Right lung (tissue), 5 donors: ENCODE results near the gene ECHDC1. TPM values are rescaled to one million over a fixed set of nuclear protein-coding genes. Genes with fewer than 3 reads are reported as not detected.
A peak's percentile ranks its signal among the peaks of the same experiment; 100 is the strongest.
"Not testable (repeated sequence)": the region's sequence is repeated elsewhere in the genome, so short reads cannot be mapped to it uniquely, and the experiment has no call there.

Source experiments
- DNase-seq, 2 donors: peaks; one replicate each; pipeline ENCODE4 v3.0.0-alpha.2; 2013
- polyA plus RNA-seq, 5 donors: library from polyadenylated mRNA; unstranded; fragments of 120-200 nt; gene quantifications; one replicate each; pipeline versions ENCODE4 v1.2.1 to v1.2.3, GENCODE V29; 2013; ENCODE audit warnings: inconsistent platforms in 1 of 5, low replicate concordance in 1 of 5; ENCODE audit not compliant: insufficient read length in 5 of 5, insufficient read depth in 1 of 5

Gene ECHDC1
- polyA plus RNA-seq, 5 donors, result 64.0 to 94.6 (median 80.2) TPM

DNA sequence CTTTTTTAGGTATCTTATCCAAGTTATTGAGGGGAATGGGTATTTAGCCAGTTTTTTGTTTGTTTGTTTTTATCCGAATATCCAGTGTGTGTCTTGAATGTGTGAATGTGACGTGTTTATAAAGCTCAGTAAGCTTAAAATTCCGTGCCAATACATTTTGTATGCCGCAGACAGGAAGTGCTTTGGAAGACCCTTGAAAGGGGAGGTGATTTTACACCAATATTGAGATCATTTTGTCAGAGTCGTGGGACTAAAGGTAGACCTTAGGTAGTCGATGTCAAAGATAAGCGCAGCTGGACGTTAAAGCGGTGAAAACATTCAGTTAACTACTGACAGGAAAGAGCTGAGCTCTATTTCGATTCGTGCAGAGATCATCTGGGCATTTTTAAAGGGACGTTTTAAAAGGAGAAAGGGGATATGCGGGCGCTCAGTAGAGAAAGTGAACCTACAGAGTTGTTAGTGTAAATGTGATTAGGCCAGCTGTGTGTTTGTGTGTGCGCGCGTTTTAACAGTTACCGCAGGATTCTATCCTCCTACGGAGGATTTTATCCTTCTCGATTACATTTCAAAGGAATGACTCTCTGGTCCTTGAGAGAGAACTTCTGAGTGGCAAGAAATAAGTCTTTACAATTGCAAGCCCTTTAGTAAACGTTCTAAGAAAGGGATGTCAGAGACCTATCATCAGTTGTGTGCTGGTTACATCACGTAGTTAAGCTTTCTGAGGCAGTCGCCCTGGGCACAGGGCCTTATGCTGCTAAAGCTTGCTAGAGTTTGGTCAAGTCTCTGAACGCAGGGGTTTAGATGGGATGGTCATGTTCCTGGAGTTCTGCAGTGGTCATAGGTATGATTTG lies 625 bp upstream of the ECHDC1 start:
- peak; percentile 32 to 36 for DNase-seq

DNA sequence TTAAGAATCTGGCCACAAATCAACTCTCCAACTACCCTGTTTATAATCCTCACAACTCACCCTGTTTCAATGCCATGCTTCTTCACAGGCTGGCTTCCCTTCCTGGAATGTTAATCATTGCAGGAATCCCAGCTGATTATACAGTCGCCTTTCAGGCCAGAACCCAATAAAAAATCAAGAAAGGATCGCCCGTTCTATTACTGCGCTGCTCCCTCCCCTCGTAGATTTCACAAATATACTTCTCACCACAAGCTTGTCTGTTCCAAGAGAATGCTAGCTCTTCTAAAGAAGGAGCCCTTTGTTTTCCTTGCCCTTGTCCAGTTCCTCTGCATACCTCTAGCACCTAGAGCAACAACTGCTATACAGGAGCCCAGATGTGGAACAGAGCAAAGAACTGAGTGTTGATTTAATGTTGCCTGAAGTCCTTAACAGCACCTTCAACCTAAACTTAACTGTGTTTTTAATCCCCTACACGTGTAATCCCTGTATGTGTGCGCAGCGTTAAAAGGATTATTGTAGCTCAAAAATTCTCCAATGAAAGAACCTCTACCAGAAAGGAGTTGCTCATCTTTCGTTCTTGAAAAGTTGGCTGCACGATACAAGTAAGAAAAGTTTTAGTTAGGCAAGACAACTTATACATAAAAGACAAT lies 988 bp downstream of the ECHDC1 start:
- DNase-seq, result peak in 1 of 2 donors; percentile 9

DNA sequence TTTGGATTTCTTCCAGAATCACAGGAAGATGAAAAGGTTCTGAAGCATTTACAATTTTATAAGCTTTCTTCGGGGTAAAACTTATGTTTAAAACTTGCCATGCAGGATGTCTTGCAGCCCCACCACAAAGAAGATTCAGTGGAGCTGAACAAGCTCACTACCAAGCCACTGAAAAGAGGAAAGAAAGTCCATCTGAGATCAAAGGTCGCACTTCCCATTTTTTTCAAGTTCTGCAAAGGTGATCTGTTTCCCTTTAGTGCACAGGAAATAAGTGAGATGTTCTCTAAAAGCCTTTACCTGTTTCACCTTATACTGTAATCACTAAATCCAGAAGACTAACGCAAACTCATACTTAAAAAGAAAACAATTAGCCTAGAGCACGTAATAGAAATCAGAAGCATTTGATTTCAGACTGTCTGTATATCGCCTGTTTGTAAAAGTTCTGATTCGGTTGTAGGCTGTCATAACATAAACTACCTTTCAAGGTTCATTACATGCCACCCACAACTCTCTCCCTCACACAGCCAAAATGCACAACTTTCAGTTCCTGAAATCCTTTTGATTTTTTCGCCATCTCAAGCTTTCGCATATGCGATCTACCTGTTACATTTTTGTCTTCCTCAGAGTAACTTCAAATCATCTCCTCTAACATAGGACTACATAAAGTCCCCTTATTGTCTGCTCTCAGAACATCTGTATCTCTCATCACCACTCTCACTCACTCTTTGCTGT lies 1.8 kb downstream of the ECHDC1 start:
- no peak for DNase-seq

DNA sequence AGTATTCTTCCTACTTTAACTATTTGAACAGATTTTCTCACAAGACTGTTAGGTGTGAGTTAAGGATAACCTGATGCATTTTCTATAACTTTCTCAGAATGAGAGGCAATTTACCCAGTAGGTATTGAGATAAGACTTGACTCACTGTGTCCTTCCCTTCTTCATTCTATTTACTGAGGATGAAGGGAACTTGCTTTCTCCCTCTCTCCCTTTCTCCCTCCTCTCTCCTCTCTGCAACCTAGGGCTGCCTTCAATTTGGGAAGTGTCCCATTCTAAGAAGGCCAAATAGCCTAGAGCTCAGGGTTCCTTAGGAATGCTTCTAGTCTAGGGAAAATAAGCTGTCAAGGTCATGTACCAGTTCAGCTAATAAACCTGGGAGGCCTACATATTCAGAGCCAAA lies 3.2 kb downstream of the ECHDC1 start:
- DNase-seq, result no peak

DNA sequence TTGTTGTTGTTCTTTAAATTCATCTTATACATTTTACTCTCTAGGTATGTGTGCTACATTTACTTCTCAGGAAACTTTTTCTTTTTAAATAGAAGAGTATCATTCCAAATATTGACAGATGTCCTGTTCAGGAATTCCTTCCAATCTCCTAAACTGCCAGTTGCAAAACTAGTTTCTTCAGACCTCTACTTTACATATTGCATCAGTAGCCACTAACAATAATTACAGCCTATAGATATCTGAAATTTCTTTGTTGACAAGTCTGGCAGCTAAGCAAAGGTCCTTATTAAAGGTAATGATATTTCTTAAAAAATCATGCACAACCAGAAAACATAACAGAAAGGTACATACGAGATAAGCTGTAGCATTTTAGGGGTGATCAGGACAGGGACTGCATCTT lies 4.5 kb downstream of the ECHDC1 start:
- no peak for DNase-seq

DNA sequence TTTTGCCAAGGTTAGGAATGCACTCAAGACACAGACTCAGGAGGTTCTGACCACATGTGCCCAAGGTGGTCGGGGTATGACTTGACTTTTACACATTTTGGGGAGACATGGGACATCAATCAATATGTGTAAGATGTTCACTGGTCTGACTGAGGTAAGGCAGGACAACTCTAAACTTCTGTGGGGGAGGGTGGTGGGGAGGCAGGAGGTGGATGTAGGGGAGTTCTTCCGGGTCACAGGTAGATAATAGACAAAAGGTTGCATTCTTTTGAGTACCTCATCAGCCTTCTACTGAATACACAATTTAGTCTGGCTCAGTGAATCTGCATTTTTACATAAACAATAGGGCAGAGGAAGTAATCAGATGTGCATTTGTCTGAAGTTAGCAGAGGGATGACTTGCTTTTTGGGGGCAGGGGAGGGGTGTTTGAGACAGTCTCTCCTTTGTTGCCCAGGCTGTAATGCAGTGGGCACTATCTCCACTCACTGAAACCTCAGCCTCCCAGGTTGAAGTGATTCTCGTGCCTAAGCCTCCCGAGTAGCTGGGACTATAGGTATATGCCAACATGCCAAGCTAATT lies 10.9 kb downstream of the ECHDC1 start:
- DNase-seq, result no peak

DNA sequence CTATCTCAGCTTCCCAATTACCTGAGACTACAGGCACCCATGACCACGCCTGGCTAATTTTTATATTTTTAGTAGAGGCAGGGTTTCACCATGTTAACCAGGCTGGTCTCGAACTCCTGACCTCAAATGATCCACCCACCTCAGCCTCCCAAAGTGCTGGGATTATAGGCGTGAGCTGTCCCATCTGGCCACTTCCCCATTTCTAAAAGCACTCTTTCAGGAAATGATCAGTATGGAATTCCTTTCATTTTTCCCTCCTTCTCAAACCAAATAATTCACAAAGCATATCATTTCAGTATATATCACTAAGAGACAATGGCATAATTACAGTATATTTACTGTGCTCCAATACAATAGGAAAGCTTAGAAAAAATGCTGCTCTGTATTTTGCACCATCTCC lies 12.2 kb downstream of the ECHDC1 start:
- not testable (repeated sequence) for DNase-seq

DNA sequence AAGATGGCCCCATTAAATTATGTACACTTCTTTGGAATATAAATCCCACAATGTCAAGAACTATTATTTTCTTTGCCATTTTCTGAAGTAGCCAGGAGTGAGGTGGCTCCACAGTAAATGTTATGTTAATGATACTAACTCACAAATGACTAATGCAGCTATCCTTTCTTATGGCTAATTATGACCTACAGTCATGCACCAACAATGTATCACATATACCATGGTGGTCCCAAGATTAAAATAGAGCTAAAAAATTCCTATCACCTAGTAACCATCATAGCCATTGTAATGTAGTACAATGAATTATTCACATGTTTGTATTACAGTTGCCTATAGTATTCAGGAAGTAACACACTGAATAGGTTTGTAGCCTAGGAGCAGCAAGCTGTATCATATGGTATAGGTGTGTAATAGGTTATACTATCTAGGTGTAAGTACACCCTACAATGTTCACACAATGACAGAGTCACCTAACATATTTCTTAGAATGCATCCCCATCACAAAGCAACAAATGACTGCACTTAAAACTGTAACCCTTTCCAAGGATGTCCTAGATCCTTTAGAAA lies 15.3 kb downstream of the ECHDC1 start:
- DNase-seq, result no peak

DNA sequence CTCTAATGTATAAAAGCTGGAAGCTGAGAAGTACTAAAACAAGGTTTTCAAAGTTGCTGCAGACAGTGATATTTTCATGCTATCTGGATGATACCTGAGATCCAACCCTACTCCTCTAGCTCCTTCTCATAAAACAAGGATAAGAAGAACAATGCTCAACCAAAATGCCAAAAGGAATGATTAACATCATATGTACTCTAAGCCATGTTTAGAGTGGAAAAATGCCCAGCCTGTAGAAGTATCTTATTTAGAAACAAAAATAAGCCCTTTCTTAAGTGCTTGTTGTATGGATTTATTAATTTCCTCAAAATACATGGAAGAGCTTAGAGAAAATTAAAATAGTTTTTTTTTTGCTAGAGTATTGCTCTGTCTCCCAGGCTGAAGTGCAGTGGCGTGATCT lies 23.7 kb downstream of the ECHDC1 start:
- DNase-seq, result no peak

DNA sequence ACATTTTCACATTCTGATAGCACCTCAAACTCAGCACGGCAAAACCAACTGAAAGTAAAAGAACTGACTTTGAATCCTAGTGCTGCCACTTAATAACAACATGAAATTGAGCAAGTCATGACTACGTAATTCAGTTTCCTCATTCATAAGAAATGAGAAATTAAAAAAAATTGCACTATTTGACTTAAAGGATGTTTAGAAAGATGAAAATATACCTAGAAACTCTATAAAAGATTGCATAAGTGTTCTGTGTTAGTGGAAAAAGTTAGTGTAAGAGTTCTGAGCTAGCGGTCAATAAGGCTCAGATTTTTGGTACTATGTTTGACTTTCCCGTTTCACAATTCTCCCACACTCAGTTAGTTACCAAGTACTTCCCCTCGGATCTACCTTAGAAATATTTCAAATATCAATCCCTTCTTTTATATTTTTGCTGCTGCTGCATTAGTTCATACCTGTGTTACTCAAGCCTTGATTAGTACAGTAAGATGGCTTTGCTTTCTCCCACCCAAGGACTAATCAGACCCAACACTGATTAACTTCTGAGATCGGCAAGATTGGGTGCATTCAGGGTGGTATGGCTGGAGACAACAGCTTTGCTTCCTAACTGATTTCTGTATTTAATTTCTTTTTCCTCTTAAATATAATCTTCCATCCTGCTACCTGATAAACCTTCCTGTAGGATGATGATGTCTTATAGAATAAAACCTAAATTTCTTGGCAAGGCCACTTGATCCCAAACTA lies 25.9 kb downstream of the ECHDC1 start:
- DNase-seq, result no peak

DNA sequence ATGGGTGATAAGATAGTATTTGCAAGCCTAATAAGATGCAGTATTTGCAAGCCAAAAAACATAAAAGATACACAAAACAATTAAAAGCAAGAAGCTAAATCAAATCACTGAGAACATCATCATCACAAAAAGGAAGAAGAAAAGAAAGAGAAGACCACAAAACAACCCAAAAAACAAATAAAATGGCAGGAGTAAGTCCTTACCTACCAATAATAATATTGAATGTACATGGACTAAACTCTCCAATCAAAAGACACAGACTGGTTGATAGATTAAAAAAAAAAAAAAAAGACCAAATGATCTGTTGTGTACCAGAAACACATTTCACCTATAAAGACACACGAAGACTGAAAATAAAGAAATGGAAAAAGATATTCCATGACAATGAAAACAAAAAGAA lies 37.7 kb downstream of the ECHDC1 start:
- DNase-seq, result no peak

DNA sequence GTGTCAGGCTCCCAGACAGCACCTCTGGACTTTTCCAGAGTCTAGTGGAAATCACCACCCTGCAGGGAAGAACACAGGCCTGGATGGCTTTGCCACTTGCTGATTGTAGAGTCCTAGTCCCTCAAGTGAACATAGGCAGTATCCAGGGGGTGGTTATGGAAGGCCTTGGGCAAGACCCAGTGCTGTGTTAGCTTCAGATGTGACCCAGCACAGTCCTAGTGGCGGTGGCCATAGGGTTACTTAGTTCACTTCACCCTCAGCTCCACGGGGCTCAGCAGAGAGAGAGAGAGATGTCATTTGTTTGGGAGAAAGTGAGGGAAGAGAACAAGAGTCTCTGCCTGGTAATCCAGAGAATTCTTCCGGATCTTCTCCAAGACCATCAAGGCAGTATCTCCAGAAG lies 39.5 kb downstream of the ECHDC1 start:
- DNase-seq, result no peak

DNA sequence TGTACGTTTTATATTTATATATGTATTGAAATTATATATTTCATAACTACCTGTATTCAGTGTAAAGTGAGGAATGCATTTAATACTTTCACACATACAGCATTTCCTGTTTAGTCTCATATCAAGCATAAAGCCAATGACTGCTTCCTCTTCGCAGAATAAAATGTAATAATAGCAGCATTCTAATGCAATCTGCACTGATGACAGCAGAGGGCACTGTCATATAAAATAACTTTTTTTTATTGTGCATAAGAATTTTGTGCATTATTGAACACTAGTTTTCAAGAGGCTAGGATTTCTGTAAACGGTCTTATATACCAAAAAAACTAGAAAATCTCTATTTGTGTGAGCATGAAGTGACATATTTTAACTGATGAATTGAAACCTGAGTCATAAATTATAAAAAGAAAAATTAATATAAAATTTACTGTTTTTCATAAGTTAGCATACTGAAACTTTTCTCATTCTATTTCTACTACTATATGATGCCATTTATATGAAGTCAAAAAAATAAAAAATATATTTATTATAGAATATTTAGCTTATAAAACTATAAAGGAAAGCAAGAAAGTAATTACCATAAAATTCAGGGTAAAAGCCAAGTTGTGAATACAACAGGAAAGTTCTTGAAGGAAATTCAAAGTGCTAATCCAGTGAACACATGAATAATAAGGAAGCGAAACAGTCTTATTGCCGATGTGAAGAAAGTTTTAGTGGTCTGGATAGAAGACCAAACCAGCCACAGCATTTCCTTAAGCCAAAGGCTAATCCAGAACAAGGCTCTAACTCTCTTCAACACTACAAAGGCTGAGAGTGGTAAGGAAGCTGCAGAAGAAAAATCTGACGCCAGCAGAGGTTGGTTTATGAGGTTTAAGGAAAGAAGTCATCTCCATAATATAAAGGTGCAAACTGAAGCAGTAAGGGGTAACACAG lies 40.4 kb downstream of the ECHDC1 start:
- peak; percentile 35 to 57 for DNase-seq

DNA sequence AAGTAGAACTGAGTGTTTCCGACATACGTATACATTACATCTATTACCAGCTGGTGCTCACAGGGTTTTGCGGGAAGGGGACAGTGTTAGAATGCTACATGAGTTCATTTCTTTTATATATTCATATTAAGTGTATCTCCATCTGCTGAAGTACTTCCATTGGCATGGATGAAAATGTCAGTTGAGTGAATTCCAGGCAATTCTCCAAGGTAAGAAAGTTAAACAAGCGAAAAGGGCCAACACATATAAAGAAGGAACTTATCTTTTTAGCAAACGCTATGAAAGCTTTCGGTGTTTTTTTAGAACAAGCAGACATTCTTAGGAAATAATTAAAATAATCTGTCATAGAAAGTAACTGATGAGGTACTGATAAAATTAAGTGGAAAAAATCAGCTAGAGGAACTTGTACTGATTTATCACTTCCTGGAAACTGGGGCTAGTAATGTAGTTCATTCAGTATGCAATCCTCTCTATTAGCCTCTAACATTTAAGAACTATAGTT lies 42.2 kb downstream of the ECHDC1 start:
- DNase-seq, result peak; percentile 15 to 17

DNA sequence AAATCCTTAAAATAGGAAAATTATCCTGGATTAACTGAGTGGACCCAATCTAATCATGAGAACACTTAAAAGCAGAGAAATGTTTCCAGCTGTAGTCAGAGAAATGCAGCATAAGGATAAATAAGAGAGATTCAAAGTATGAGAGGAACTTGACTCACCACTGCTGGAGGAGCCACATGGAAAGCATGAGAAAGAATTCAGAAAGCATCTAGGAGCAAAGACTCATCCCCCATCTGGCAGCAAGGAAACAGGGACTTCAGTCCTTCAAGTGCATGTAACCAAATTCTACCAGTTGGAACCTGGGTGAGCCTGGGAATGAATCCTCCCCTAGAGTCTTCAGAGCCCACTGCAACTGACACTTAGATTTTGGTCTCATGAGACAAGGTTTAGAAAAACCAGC lies 43.0 kb downstream of the ECHDC1 start:
- no peak for DNase-seq

DNA sequence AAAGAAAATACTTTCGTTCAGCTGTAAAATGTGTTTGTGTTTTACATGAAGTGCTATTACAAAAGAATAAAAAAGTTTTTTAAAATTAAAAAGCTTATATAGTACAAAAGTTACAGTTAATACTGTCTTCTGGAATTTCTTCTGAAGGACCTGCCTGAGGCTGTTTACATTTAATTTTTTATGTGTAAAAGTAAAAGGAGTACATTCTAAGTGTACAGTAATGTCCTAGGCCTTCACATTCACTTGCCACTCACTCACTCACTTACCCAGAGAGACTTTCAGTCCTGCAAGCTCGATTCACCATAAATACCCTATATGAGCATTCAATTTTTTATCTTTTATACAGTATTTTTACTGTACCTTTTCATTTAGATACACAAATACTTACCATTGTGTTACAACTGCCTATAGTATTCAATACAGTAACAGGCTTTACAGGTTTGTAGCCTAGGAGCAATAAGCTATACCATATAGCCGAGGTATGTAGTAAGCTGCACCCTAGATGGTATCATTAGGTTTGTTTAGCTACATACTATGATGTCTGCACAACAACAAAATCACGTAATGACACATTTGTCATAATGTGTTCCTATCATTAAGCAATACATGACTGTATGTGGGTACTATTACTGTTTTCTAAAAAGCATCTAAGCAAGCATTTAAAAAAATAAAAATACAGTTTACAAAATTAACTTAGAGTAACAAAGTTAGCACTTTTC lies 43.7 kb downstream of the ECHDC1 start:
- DNase-seq, result no peak

DNA sequence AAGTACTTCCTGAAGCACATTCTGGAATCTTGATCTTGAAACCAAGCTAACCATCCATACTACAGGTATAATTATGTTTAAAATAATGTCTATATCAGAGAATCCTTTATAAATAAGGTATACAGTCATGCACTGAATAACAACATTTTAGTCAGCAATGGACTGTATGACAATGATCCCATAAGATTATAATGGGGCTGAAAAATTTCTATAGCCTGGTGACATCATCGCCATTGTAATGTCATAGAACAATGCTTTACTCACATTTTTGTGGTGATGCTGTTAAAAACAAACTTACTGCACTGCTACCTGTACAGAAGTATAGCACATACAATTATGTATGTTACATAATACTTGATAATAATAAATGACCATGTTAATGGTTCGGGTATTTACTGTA lies 44.9 kb downstream of the ECHDC1 start:
- no peak for DNase-seq

DNA sequence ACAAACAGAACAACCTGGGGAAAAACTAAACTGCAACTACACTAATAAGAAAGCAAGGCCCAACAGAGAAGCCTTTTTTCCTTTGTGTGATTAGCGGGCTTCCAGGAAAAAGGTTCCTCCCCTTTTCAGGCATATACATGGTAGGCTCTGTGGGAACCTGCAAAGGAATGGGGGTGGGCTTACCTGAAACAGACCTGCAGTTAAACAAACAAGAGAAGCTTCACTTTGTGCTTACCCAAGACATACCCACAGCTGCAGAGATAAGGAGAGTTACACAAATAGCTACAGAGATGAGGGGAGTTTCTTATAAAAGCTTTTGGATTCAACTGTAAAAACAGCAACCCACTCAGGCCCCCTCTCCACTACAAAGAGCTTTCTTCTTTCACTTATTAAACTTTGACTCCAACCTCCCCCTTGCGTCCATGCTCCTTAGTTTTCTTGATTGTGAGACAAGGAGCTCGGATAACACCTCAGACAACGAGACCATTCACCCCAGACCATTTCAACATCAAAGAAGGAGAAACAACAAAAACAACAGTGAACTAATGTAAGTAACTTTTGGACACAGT lies 45.8 kb downstream of the ECHDC1 start:
- no peak for DNase-seq

DNA sequence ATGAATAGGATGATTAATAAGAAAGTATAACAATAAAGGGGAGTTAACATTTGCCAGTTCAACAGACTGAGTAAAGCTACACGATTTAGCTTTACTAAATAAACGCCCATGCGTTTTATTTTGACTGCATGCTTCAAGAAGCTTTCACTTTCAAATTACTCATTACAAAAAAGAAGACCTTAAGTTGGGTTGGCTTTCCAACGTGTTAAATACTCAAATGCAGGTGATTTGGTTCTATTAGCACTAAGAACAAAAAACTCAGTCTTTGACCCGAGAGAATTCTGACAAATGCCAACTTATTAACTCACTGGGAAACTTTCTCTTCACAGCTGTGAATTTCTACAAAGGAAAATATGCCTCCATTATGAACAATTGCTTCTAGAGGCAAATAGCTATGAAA lies 51.9 kb downstream of the ECHDC1 start:
- DNase-seq, result no peak
